Measurements from ENCODE around the gene TMEM17.

TMEM17 gene

GRCh38 chr2:62455957-62456692 is 49.9 kb downstream of the TMEM17 start:
- no peak for DNase-seq (ENCODE audit: low spot score)

GRCh38 chr2:62453955-62454354 is 52.0 kb downstream of the TMEM17 start:
- no peak for DNase-seq (ENCODE audit: low spot score)

- no peak for DNase-seq (ENCODE audit: low spot score)
These were observed 53.1 kb downstream of the TMEM17 start for GRCh38 chr2:62452701-62453454.

- DNase-seq (ENCODE audit: low spot score) = no peak
These were observed 55.2 kb downstream of the TMEM17 start for GRCh38 chr2:62450716-62451191.

Measured in NAMALWA (cell line).